ENCODE results near the gene POC1A. TPM values are rescaled to one million over a fixed set of nuclear protein-coding genes. Genes with fewer than 3 reads are reported as not detected.

POC1A gene
- total and polyA plus RNA-seq, 2 experiments from 2014 or later: 19.1 to 26.7 TPM

DNA sequence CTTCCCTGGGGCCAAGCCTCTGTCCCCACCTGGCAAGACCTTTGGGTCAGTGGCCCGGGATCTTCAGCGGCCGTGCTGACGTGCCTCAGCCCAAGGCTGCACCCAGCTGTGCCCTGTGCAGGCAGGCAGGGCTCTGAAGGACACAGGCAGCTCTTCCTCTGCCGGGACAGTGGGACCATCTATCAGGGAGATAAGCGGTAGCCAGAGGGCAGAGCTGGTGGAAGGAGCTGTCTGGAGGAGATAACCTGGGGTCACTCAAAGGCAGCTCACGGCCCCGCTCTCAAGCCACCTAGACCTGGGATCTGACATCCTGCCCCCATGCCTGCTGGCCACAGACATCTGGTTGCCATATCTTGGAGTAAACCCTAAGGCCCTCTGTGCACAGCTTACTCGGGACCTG is 125.2 kb downstream of the POC1A start (continued):
- TF ChIP-seq, protein P1, sequence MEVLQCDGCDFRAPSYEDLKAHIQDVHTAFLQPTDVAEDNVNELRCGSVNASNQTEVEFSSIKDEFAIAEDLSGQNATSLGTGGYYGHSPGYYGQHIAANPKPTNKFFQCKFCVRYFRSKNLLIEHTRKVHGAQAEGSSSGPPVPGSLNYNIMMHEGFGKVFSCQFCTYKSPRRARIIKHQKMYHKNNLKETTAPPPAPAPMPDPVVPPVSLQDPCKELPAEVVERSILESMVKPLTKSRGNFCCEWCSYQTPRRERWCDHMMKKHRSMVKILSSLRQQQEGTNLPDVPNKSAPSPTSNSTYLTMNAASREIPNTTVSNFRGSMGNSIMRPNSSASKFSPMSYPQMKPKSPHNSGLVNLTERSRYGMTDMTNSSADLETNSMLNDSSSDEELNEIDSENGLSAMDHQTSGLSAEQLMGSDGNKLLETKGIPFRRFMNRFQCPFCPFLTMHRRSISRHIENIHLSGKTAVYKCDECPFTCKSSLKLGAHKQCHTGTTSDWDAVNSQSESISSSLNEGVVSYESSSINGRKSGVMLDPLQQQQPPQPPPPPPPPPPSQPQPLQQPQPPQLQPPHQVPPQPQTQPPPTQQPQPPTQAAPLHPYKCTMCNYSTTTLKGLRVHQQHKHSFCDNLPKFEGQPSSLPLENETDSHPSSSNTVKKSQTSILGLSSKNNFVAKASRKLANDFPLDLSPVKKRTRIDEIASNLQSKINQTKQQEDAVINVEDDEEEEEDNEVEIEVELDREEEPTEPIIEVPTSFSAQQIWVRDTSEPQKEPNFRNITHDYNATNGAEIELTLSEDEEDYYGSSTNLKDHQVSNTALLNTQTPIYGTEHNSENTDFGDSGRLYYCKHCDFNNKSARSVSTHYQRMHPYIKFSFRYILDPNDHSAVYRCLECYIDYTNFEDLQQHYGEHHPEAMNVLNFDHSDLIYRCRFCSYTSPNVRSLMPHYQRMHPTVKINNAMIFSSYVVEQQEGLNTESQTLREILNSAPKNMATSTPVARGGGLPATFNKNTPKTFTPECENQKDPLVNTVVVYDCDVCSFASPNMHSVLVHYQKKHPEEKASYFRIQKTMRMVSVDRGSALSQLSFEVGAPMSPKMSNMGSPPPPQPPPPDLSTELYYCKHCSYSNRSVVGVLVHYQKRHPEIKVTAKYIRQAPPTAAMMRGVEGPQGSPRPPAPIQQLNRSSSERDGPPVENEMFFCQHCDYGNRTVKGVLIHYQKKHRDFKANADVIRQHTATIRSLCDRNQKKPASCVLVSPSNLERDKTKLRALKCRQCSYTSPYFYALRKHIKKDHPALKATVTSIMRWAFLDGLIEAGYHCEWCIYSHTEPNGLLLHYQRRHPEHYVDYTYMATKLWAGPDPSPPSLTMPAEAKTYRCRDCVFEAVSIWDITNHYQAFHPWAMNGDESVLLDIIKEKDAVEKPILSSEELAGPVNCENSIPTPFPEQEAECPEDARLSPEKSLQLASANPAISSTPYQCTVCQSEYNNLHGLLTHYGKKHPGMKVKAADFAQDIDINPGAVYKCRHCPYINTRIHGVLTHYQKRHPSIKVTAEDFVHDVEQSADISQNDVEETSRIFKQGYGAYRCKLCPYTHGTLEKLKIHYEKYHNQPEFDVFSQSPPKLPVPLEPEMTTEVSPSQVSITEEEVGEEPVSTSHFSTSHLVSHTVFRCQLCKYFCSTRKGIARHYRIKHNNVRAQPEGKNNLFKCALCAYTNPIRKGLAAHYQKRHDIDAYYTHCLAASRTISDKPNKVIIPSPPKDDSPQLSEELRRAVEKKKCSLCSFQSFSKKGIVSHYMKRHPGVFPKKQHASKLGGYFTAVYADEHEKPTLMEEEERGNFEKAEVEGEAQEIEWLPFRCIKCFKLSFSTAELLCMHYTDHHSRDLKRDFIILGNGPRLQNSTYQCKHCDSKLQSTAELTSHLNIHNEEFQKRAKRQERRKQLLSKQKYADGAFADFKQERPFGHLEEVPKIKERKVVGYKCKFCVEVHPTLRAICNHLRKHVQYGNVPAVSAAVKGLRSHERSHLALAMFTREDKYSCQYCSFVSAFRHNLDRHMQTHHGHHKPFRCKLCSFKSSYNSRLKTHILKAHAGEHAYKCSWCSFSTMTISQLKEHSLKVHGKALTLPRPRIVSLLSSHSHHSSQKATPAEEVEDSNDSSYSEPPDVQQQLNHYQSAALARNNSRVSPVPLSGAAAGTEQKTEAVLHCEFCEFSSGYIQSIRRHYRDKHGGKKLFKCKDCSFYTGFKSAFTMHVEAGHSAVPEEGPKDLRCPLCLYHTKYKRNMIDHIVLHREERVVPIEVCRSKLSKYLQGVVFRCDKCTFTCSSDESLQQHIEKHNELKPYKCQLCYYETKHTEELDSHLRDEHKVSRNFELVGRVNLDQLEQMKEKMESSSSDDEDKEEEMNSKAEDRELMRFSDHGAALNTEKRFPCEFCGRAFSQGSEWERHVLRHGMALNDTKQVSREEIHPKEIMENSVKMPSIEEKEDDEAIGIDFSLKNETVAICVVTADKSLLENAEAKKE (CRISPR knock-in tag; IDR thresholded peaks at IDR 0.05): no peak
- TF ChIP-seq ZNF114 (CRISPR knock-in tag; IDR thresholded peaks at IDR 0.05) (no peak), ZNF331 (CRISPR knock-in tag; IDR thresholded peaks at IDR 0.05; ENCODE audit: low read depth) (no peak), EZH2phosphoT487 (IDR thresholded peaks at IDR 0.05; ENCODE audit: unreplicated experiment) (no peak), JUNB (IDR thresholded peaks at IDR 0.05; ENCODE audit: unreplicated experiment) (no peak)
- TF ChIP-seq, protein P2, sequence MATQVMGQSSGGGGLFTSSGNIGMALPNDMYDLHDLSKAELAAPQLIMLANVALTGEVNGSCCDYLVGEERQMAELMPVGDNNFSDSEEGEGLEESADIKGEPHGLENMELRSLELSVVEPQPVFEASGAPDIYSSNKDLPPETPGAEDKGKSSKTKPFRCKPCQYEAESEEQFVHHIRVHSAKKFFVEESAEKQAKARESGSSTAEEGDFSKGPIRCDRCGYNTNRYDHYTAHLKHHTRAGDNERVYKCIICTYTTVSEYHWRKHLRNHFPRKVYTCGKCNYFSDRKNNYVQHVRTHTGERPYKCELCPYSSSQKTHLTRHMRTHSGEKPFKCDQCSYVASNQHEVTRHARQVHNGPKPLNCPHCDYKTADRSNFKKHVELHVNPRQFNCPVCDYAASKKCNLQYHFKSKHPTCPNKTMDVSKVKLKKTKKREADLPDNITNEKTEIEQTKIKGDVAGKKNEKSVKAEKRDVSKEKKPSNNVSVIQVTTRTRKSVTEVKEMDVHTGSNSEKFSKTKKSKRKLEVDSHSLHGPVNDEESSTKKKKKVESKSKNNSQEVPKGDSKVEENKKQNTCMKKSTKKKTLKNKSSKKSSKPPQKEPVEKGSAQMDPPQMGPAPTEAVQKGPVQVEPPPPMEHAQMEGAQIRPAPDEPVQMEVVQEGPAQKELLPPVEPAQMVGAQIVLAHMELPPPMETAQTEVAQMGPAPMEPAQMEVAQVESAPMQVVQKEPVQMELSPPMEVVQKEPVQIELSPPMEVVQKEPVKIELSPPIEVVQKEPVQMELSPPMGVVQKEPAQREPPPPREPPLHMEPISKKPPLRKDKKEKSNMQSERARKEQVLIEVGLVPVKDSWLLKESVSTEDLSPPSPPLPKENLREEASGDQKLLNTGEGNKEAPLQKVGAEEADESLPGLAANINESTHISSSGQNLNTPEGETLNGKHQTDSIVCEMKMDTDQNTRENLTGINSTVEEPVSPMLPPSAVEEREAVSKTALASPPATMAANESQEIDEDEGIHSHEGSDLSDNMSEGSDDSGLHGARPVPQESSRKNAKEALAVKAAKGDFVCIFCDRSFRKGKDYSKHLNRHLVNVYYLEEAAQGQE (IDR thresholded peaks at IDR 0.05; ENCODE audit: unreplicated experiment): no peak
- TF ChIP-seq, protein P3, sequence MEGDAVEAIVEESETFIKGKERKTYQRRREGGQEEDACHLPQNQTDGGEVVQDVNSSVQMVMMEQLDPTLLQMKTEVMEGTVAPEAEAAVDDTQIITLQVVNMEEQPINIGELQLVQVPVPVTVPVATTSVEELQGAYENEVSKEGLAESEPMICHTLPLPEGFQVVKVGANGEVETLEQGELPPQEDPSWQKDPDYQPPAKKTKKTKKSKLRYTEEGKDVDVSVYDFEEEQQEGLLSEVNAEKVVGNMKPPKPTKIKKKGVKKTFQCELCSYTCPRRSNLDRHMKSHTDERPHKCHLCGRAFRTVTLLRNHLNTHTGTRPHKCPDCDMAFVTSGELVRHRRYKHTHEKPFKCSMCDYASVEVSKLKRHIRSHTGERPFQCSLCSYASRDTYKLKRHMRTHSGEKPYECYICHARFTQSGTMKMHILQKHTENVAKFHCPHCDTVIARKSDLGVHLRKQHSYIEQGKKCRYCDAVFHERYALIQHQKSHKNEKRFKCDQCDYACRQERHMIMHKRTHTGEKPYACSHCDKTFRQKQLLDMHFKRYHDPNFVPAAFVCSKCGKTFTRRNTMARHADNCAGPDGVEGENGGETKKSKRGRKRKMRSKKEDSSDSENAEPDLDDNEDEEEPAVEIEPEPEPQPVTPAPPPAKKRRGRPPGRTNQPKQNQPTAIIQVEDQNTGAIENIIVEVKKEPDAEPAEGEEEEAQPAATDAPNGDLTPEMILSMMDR (conservative IDR thresholded peaks at IDR 0.05; ENCODE audit: low read depth in 2 of 2): no peak

All from GM23338 (cell line).